ENCODE results near the gene TCL1A. TPM values are rescaled to one million over a fixed set of nuclear protein-coding genes. Genes with fewer than 3 reads are reported as not detected.
A peak's percentile ranks its signal among the peaks of the same experiment; 100 is the strongest.

TCL1A gene
- total RNA-seq, 2 experiments from 2014 or later = not detected

GRCh38 chr14:95700221-95700976, 13.5 kb downstream of the TCL1A start:
- Mint-ChIP-seq H3K4me1 (ENCODE audit: low read depth) (peaks cover 7% of the 10 kb centered on the region), H3K27ac (no peak overlapping the region), H3K9me3 (no peaks in the 10 kb centered on the region), H3K36me3 (ENCODE audit: low read depth) (no peaks in the 10 kb centered on the region), H3K4me3 (no peak overlapping the region), H3K27me3 (ENCODE audit: low read depth) (peaks cover 24% of the 10 kb centered on the region)
- intact Hi-C loops (cut with micrococcal nuclease) = no loop called here
- CTCF ChIA-PET = interaction anchor here (1.4 kb wide), 1 partner anchor 73 kb away, joined by 4 read pairs; no protein-coding TSS in a partner anchor
- no peak for DNase-seq

DNA sequence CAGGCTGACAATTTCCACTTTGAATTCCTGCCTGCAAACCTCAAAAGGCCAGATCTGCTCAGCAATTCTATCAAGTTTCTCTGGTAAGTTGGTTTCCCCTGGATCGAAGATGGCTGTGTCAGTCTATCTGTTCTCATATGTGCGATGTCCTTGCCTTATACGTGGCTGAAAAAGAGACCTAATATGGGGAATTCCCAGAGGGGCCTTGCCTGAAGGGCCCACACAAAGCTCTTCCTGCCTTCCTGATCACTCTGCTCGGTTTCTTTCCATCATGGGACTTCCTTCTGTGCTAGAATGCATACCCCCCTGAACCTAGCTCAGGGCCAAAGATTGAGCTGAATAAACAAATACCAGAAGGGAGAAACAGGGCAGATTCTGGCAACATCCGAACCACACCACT, 14.5 kb downstream of the TCL1A start:
- DNase-seq = no peak
- Mint-ChIP-seq H3K4me3 (no peak overlapping the region), H3K27me3 (ENCODE audit: low read depth) (peaks cover 20% of the 10 kb centered on the region), H3K27ac (no peak overlapping the region), H3K9me3 (no peaks in the 10 kb centered on the region), H3K36me3 (ENCODE audit: low read depth) (no peaks in the 10 kb centered on the region), H3K4me1 (ENCODE audit: low read depth) (peaks cover 7% of the 10 kb centered on the region)
- CTCF ChIA-PET = interaction anchor here (1.4 kb wide), 1 partner anchor 74 kb away, joined by 4 read pairs; no protein-coding TSS in a partner anchor
- intact Hi-C loops (cut with micrococcal nuclease) = no loop called here

DNA sequence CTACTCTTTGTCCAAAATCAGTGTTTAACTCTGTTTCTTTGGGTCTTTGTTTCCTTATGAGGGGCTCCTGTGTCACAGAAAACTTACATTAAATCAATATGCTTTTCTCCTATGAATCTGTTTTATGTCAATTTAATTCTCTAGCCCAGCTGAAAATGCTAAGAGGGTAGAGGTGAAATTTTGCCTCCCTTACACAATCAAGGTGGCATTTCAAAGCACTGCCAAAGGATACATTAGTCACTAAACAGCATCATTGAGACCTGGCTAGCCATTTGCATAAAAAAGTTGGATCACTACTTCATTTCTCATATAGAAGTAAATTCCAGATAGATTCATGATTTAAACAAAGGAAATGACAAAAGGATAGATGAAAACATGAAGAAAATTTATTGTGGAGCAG, 15.6 kb downstream of the TCL1A start:
- H3K27ac Mint-ChIP-seq = peak overlapping the region; percentile 2
- H3K9me3 Mint-ChIP-seq = no peaks in the 10 kb centered on the region
- intact Hi-C loops (cut with micrococcal nuclease) = no loop called here
- peaks cover 14% of the 10 kb centered on the region for H3K27me3 Mint-ChIP-seq (ENCODE audit: low read depth)
- DNase-seq = no peak
- H3K36me3 Mint-ChIP-seq (ENCODE audit: low read depth) = no peaks in the 10 kb centered on the region
- CTCF ChIA-PET = no interaction called here
- no peak overlapping the region for H3K4me3 Mint-ChIP-seq
- H3K4me1 Mint-ChIP-seq (ENCODE audit: low read depth) = peaks cover 7% of the 10 kb centered on the region

DNA sequence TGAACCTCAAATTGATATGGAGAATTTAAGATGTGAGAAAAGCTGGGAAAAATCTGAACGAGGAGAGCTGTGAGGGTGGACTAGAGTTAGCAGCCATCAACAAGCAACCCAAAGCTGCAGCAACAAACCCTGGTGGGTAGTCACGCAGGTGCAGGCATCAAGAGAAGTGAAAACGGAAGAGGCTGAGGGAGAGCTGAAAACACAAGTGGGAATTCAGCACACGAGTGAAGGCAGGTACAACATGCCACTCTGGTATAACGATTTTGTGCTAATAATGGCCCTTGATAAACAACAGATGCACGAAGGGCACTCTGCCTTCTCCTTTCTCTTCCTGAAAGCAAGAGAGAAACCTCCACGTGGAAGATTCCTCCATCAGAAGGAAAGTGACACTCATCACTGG, 16.2 kb downstream of the TCL1A start:
- intact Hi-C loops (cut with micrococcal nuclease) = no loop called here
- Mint-ChIP-seq H3K27ac (no peak overlapping the region), H3K27me3 (ENCODE audit: low read depth) (peaks cover 15% of the 10 kb centered on the region), H3K36me3 (ENCODE audit: low read depth) (no peaks in the 10 kb centered on the region), H3K4me1 (ENCODE audit: low read depth) (peaks cover 7% of the 10 kb centered on the region), H3K4me3 (no peak overlapping the region), H3K9me3 (no peaks in the 10 kb centered on the region)
- no peak for DNase-seq
- CTCF ChIA-PET = interaction anchor here (1.3 kb wide), 1 partner anchor 91 kb away, joined by 3 read pairs; no protein-coding TSS in a partner anchor

- CTCF ChIA-PET = interaction anchor here (0.6 to 1.3 kb wide), 2 partner anchors 90 to 132 kb away, joined by 3 to 4 read pairs; no protein-coding TSS in a partner anchor
- Mint-ChIP-seq H3K4me3 (no peak overlapping the region), H3K36me3 (ENCODE audit: low read depth) (no peaks in the 10 kb centered on the region), H3K4me1 (ENCODE audit: low read depth) (peaks cover 7% of the 10 kb centered on the region), H3K27me3 (ENCODE audit: low read depth) (peaks cover 10% of the 10 kb centered on the region), H3K27ac (no peak overlapping the region), H3K9me3 (no peaks in the 10 kb centered on the region)
- intact Hi-C loops (cut with micrococcal nuclease) = no loop called here
- DNase-seq = no peak
These were observed 17.2 kb downstream of the TCL1A start for GRCh38 chr14:95696741-95697140.

DNA sequence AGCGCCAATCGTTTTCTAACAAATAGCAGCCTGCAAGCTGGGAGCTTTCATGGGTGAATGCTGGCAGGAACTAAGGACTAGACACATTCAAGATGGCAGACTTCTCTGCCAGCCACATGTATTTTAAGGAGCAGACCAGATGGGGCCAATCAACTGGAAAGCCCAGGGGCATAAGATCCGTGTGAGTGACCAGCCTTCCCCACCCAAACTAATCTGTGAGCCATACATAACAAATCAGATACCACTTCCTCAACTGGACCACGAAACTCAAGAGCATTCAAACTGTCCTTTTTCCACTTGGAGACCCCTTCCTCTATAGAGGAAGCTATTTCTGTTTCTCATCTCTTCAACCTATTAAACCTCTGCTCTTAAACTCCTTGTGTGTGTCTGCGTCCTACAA, 18.0 kb downstream of the TCL1A start:
- CTCF ChIA-PET = no interaction called here
- Mint-ChIP-seq H3K27ac (no peak overlapping the region), H3K36me3 (ENCODE audit: low read depth) (no peaks in the 10 kb centered on the region), H3K4me1 (ENCODE audit: low read depth) (peaks cover 7% of the 10 kb centered on the region), H3K4me3 (no peak overlapping the region), H3K9me3 (no peaks in the 10 kb centered on the region), H3K27me3 (ENCODE audit: low read depth) (peaks cover 8% of the 10 kb centered on the region)
- DNase-seq = no peak
- intact Hi-C loops (cut with micrococcal nuclease) = no loop called here

DNA sequence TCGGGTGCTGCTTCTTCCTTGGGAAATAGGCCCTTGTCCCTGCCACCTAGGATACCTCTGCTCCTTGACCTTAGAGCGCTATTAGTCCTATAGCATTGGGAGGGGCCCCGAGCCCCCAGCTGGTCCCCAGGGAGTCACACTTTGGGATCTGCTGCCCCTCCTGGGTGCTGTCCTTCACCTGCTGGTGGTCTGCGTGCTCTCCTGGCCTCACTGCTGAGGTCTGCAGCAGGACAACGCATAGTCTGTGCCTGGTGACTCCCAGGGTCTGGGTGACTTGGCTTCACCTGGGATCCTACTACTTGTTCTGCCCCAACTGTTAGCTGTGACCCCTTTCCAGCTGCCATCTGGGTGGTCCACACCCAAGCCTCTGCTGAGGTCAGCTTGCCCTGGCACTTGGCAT, 18.9 kb downstream of the TCL1A start:
- Mint-ChIP-seq H3K4me3 (no peak overlapping the region), H3K4me1 (ENCODE audit: low read depth) (peaks cover 7% of the 10 kb centered on the region), H3K27me3 (ENCODE audit: low read depth) (peaks cover 6% of the 10 kb centered on the region), H3K27ac (no peak overlapping the region), H3K9me3 (no peaks in the 10 kb centered on the region), H3K36me3 (ENCODE audit: low read depth) (no peaks in the 10 kb centered on the region)
- no peak for DNase-seq
- CTCF ChIA-PET = no interaction called here
- intact Hi-C loops (cut with micrococcal nuclease) = no loop called here

DNA sequence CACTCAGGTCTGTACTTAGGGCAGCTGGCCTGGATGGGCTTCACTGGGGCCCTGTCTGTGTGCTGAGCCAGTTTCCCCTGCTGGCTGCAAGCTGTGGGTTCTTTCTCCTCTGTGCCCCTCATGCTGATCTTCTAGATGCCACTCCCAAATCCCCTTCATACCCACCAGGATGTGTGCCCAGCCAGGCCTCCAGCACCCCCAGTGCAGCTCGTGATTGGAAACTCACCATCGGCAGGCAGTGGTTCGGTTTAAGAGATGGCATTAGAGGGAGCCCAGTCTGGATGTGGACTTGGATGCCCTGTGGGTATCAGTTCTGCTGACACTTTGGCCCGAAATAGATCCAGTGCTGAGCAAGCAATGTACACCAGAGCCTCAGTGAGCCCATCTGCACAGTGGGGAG, 21.8 kb downstream of the TCL1A start:
- Mint-ChIP-seq H3K9me3 (no peaks in the 10 kb centered on the region), H3K27me3 (ENCODE audit: low read depth) (peaks cover 4% of the 10 kb centered on the region), H3K36me3 (ENCODE audit: low read depth) (no peaks in the 10 kb centered on the region), H3K4me1 (ENCODE audit: low read depth) (no peaks in the 10 kb centered on the region), H3K27ac (no peak overlapping the region), H3K4me3 (no peak overlapping the region)
- CTCF ChIA-PET = no interaction called here
- intact Hi-C loops (cut with micrococcal nuclease) = no loop called here
- no peak for DNase-seq

DNA sequence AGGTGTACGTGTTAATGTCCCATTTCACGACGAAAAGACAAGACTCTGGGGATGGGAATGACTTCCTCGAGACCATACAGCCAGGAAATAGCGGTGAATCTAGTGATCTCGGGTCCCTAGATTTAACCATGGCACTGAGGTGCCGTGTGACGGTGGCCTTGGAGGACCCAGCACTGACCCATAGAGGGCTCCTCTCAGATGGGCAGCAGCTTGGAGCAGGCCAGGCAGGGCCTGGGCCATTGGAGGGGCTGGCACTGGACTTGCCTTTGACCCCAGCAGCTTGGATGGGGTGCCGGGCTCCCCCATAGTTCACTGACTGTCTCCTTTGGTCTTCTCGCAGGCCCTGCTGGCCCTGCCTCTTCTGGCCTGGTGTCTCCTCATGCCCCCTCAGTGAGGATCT, 22.3 kb downstream of the TCL1A start:
- no peaks in the 10 kb centered on the region for H3K9me3 Mint-ChIP-seq
- H3K4me3 Mint-ChIP-seq = no peak overlapping the region
- H3K27me3 Mint-ChIP-seq (ENCODE audit: low read depth) = peaks cover 4% of the 10 kb centered on the region
- no peak overlapping the region for H3K27ac Mint-ChIP-seq
- CTCF ChIA-PET = no interaction called here
- intact Hi-C loops (cut with micrococcal nuclease) = no loop called here
- no peak for DNase-seq
- no peaks in the 10 kb centered on the region for H3K36me3 Mint-ChIP-seq (ENCODE audit: low read depth)
- no peaks in the 10 kb centered on the region for H3K4me1 Mint-ChIP-seq (ENCODE audit: low read depth)

GRCh38 chr14:95690815-95691214, 23.1 kb downstream of the TCL1A start:
- H3K27me3 Mint-ChIP-seq (ENCODE audit: low read depth) = peaks cover 4% of the 10 kb centered on the region
- DNase-seq = no peak
- H3K27ac Mint-ChIP-seq = no peak overlapping the region
- CTCF ChIA-PET = no interaction called here
- intact Hi-C loops (cut with micrococcal nuclease) = no loop called here
- H3K36me3 Mint-ChIP-seq (ENCODE audit: low read depth) = no peaks in the 10 kb centered on the region
- no peaks in the 10 kb centered on the region for H3K4me1 Mint-ChIP-seq (ENCODE audit: low read depth)
- H3K9me3 Mint-ChIP-seq = no peaks in the 10 kb centered on the region
- H3K4me3 Mint-ChIP-seq = no peak overlapping the region

- no peak for DNase-seq
- Mint-ChIP-seq H3K9me3 (no peaks in the 10 kb centered on the region), H3K4me1 (ENCODE audit: low read depth) (no peaks in the 10 kb centered on the region), H3K36me3 (ENCODE audit: low read depth) (no peaks in the 10 kb centered on the region), H3K27ac (no peak overlapping the region), H3K27me3 (ENCODE audit: low read depth) (peaks cover 4% of the 10 kb centered on the region), H3K4me3 (no peak overlapping the region)
- intact Hi-C loops (cut with micrococcal nuclease) = loop anchor here (10.0 kb wide), 1 partner anchor 245 kb away; no protein-coding TSS in a partner anchor
- CTCF ChIA-PET = interaction anchor here (0.6 to 0.7 kb wide), 3 partner anchors 85 to 916 kb away, joined by 3 read pairs; no protein-coding TSS in a partner anchor
These were observed 24.5 kb downstream of the TCL1A start for GRCh38 chr14:95689441-95689840.

DNA sequence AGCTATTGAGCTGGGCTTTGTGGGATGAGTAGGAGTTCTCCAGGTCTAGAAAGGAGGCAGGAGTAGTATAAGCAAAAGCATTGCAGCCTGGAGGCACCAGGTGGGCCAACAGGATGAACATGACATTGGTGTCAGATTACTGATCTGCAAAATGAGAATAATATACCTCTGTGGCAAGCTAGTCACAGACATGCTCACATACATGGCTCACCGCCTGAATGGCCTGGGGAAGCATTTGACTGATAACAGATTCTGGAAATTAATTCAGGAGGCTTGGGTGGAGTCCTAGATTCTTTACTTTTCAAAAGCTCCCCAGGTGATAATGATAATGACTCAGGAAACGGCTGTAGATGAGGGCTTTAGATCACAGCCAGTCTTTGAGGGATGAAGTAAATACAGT, 27.0 kb downstream of the TCL1A start:
- no peaks in the 10 kb centered on the region for H3K9me3 Mint-ChIP-seq
- H3K27ac Mint-ChIP-seq = no peak overlapping the region
- intact Hi-C loops (cut with micrococcal nuclease) = loop anchor here (10.0 kb wide), 1 partner anchor 242 kb away; no protein-coding TSS in a partner anchor
- no peaks in the 10 kb centered on the region for H3K36me3 Mint-ChIP-seq (ENCODE audit: low read depth)
- CTCF ChIA-PET = no interaction called here
- no peak for DNase-seq
- no peaks in the 10 kb centered on the region for H3K4me1 Mint-ChIP-seq (ENCODE audit: low read depth)
- H3K27me3 Mint-ChIP-seq (ENCODE audit: low read depth) = peaks cover 5% of the 10 kb centered on the region
- H3K4me3 Mint-ChIP-seq = no peak overlapping the region
